AG08395 (cell line): ENCODE measurements around the gene FRMD4A.
A peak's percentile ranks its signal among the peaks of the same experiment; 100 is the strongest.
"Not testable (repeated sequence)": the region's sequence is repeated elsewhere in the genome, so short reads cannot be mapped to it uniquely, and the experiment has no call there.

Experiments
- DNase-seq: peaks from one replicate; pipeline ENCODE4 v3.0.0; 2012; ENCODE audit warnings: mixed read lengths, low spot score

The FRMD4A gene

GRCh38 chr10:14099885-14100284, 230.8 kb downstream of the FRMD4A start:
- no peak for DNase-seq

- DNase-seq: peak; percentile 74
Observed at GRCh38 chr10:14093730-14094484, 236.8 kb downstream of the FRMD4A start.

GRCh38 chr10:14092799-14093198, 237.9 kb downstream of the FRMD4A start:
- DNase-seq: no peak

- DNase-seq: no peak
Observed at GRCh38 chr10:14089556-14090292, 241.0 kb downstream of the FRMD4A start.

GRCh38 chr10:14087566-14087965, 243.2 kb downstream of the FRMD4A start:
- no peak for DNase-seq

GRCh38 chr10:14086596-14086995, 244.1 kb downstream of the FRMD4A start:
- no peak for DNase-seq

GRCh38 chr10:14084875-14085274, 245.8 kb downstream of the FRMD4A start:
- no peak for DNase-seq

GRCh38 chr10:14080795-14081194, 249.9 kb downstream of the FRMD4A start:
- DNase-seq: no peak

- DNase-seq: no peak
Observed at GRCh38 chr10:14077430-14077829, 253.3 kb downstream of the FRMD4A start.

GRCh38 chr10:14074062-14074884, 256.5 kb downstream of the FRMD4A start:
- peak; percentile 98 for DNase-seq

- DNase-seq: no peak
Observed at GRCh38 chr10:14072541-14072940, 258.2 kb downstream of the FRMD4A start.

- DNase-seq: no peak
Observed at GRCh38 chr10:14071956-14072355, 258.8 kb downstream of the FRMD4A start.

GRCh38 chr10:14068601-14069250, 262.0 kb downstream of the FRMD4A start:
- no peak for DNase-seq

- not testable (repeated sequence) for DNase-seq
Observed at GRCh38 chr10:14067638-14068037, 263.1 kb downstream of the FRMD4A start.

- DNase-seq: no peak
Observed at GRCh38 chr10:14066106-14066505, 264.6 kb downstream of the FRMD4A start.

- DNase-seq: peak; percentile 84
Observed at GRCh38 chr10:14063531-14064285, 267.0 kb downstream of the FRMD4A start.

GRCh38 chr10:14062528-14063260, 268.0 kb downstream of the FRMD4A start:
- no peak for DNase-seq

GRCh38 chr10:14060320-14061070, 270.2 kb downstream of the FRMD4A start:
- DNase-seq: no peak

- peak; percentile 79 for DNase-seq
Observed at GRCh38 chr10:14056610-14057332, 274.0 kb downstream of the FRMD4A start.
